DOHH2 (cell line): Measurements from ENCODE around the gene YRDC.

Source experiments
- H3F3A ChIP-seq: fragments of 200-600 bp; sonication (generic), shearing (Covaris generic); 2 replicates; pipeline ENCODE4 v1.6.0; 2016; ENCODE audit warnings: antibody characterized with exemption, mild to moderate bottlenecking; ENCODE audit not compliant: control insufficient read depth, insufficient read depth
- H3K27ac ChIP-seq: fragments of 200-600 bp; sonication (generic); 2 replicates; pipeline ENCODE4 v1.5.1; 2014; ENCODE audit warnings: low read depth, mild to moderate bottlenecking, low read length, moderate library complexity
- H3K27me3 ChIP-seq: fragments of 200-600 bp; sonication (generic); 2 replicates; pipeline ENCODE4 v1.6.1; 2014; ENCODE audit warnings: mild to moderate bottlenecking, low read length, mixed read lengths; ENCODE audit not compliant: control insufficient read depth
- H3K36me3 ChIP-seq: fragments of 200-600 bp; sonication (generic); 2 replicates; pipeline ENCODE4 v1.6.1; 2014; ENCODE audit warnings: mild to moderate bottlenecking, low read length, moderate library complexity, mixed read lengths; ENCODE audit not compliant: control insufficient read depth
- H3K4me1 ChIP-seq: fragments of 200-600 bp; sonication (generic); 2 replicates; pipeline ENCODE4 v1.6.1; 2014; ENCODE audit warnings: mild to moderate bottlenecking, low read length, mixed read lengths; ENCODE audit not compliant: control insufficient read depth
- H3K4me2 ChIP-seq: fragments of 200-600 bp; sonication (generic); 2 replicates; pipeline ENCODE4 v1.6.0; 2014; ENCODE audit warnings: mild to moderate bottlenecking, low read length, moderate library complexity
- H3K4me3 ChIP-seq: fragments of 200-600 bp; sonication (generic); 2 replicates; pipeline ENCODE4 v1.5.1; 2014; ENCODE audit warnings: mild to moderate bottlenecking, low read length, mixed read lengths
- H3K79me2 ChIP-seq: fragments of 200-600 bp; sonication (generic); 2 replicates; pipeline ENCODE4 v1.6.1; 2014; ENCODE audit warnings: mild to moderate bottlenecking, low read length, mixed read lengths; ENCODE audit not compliant: control insufficient read depth
- H3K9me2 ChIP-seq: fragments of 200-600 bp; sonication (generic); replicated peaks from 2 replicates; pipeline ENCODE4 v1.6.1; 2014; ENCODE audit warnings: mild to moderate bottlenecking, low read length, mixed read lengths; ENCODE audit not compliant: control insufficient read depth
- H3K9me3 ChIP-seq: fragments of 200-600 bp; sonication (generic); 2 replicates; pipeline ENCODE4 v1.6.1; 2014; ENCODE audit warnings: antibody characterized with exemption, low read length, mixed read lengths; ENCODE audit not compliant: control insufficient read depth, insufficient read depth
- H4K20me1 ChIP-seq: fragments of 200-600 bp; sonication (generic); 2 replicates; pipeline ENCODE4 v1.6.0; 2014; ENCODE audit warnings: low read depth, mild to moderate bottlenecking, antibody characterized with exemption, low read length, moderate library complexity; ENCODE audit not compliant: control insufficient read depth, insufficient read depth
- EZH2phosphoT487 ChIP-seq: fragments of 200-600 bp; sonication (generic); IDR thresholded peaks from 2 replicates; pipeline ENCODE4 v1.6.1; 2017; ENCODE audit warnings: borderline replicate concordance, mild to moderate bottlenecking, antibody characterized with exemption, low read length, moderate library complexity, mixed read lengths
- TF ChIP-seq, protein P1 (sequence below): fragments of 200-600 bp; sonication (generic); IDR thresholded peaks from one replicate; pipeline ENCODE4 v1.5.1; 2014; ENCODE audit warnings: antibody characterized with exemption, mild to moderate bottlenecking, low read depth, low read length; ENCODE audit not compliant: poor library complexity, severe bottlenecking

YRDC gene

DNA sequence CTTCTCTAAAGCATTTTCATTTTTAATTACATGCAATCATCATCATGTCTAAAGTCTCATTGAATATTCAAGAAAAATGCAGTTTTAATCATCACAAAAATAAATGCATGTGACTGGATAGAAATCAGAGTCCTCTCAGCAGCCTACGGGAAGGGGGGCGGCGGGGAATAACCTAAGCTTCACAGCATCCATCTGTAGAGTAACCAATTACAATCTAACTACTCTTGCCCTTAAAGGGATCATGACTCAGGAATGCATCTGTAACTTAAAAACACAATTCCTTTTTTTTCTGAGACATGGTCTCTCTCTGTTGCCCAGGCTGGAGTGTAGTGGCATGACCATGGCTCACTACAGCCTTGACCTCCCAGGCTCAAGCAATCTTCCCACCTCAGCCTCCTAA is 28.8 kb upstream of the YRDC start:
- Histone ChIP-seq H3F3A (no peaks in the 10 kb centered on the region), H4K20me1 (no peaks in the 10 kb centered on the region), H3K4me1 (no peaks in the 10 kb centered on the region), H3K27me3 (no peaks in the 10 kb centered on the region), H3K9me2 (no peaks in the 10 kb centered on the region), H3K27ac (no peak overlapping the region), H3K36me3 (peaks cover 75% of the 10 kb centered on the region), H3K4me3 (no peak overlapping the region), H3K9me3 (no peaks in the 10 kb centered on the region), H3K4me2 (no peak overlapping the region), H3K79me2 (no peaks in the 10 kb centered on the region; the same call in 1 of the 2 replicates)
- TF ChIP-seq EZH2phosphoT487: no peak
- TF ChIP-seq, protein P1, sequence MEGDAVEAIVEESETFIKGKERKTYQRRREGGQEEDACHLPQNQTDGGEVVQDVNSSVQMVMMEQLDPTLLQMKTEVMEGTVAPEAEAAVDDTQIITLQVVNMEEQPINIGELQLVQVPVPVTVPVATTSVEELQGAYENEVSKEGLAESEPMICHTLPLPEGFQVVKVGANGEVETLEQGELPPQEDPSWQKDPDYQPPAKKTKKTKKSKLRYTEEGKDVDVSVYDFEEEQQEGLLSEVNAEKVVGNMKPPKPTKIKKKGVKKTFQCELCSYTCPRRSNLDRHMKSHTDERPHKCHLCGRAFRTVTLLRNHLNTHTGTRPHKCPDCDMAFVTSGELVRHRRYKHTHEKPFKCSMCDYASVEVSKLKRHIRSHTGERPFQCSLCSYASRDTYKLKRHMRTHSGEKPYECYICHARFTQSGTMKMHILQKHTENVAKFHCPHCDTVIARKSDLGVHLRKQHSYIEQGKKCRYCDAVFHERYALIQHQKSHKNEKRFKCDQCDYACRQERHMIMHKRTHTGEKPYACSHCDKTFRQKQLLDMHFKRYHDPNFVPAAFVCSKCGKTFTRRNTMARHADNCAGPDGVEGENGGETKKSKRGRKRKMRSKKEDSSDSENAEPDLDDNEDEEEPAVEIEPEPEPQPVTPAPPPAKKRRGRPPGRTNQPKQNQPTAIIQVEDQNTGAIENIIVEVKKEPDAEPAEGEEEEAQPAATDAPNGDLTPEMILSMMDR: no peak

DNA sequence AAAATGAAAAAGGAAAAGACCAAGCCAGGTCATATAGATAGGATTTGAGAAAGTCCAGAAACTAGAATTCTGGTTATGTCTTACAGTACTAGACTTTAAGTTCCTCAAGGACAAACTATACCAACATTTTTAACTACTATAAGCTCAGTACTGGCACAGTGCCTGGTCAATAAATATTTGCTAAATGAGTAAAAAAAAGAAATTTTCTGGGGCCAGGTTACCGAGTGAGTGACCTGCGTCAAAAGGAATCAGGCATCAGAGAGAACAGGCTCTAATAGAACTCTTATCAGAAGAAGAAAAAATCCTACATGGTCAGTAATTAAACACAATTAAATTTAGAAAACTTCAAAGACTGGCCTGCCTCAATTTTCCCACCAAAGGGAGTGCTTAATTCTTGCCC is 23.8 kb upstream of the YRDC start:
- no peak overlapping the region for H3K4me2 ChIP-seq
- H3K27me3 ChIP-seq: no peaks in the 10 kb centered on the region
- H3F3A ChIP-seq: no peaks in the 10 kb centered on the region
- no peak for TF ChIP-seq EZH2phosphoT487
- TF ChIP-seq, protein P1: no peak
- peaks cover 65% of the 10 kb centered on the region for H3K36me3 ChIP-seq
- no peaks in the 10 kb centered on the region for H3K79me2 ChIP-seq
- H3K4me1 ChIP-seq: no peaks in the 10 kb centered on the region
- no peaks in the 10 kb centered on the region for H4K20me1 ChIP-seq
- no peak overlapping the region for H3K27ac ChIP-seq
- no peaks in the 10 kb centered on the region for H3K9me3 ChIP-seq
- no peaks in the 10 kb centered on the region for H3K9me2 ChIP-seq
- no peak overlapping the region for H3K4me3 ChIP-seq

DNA sequence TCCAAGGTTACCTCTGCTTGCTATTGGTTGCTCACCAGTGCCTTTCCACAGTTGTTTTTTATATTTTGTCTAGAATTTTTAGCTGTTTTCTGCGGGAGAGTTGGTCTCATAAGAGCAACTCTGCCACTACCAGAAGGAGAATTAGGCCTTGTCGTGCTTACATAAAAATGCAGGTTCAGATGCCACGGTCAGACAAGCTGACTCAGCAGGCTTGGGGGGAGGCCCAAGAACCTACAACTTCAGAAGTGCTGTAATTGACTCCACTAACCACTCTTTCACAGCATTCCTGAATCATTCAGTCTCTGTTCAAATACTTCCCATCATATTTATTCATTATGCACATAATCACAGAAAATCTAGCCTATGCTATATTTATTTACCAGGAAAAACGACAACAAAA is 23.1 kb upstream of the YRDC start:
- TF ChIP-seq EZH2phosphoT487: no peak
- TF ChIP-seq, protein P1: no peak
- no peaks in the 10 kb centered on the region for H3K9me3 ChIP-seq
- no peak overlapping the region for H3K4me2 ChIP-seq
- no peaks in the 10 kb centered on the region for H4K20me1 ChIP-seq
- no peaks in the 10 kb centered on the region for H3K27me3 ChIP-seq
- H3K4me1 ChIP-seq: no peaks in the 10 kb centered on the region
- H3K36me3 ChIP-seq: peaks cover 62% of the 10 kb centered on the region
- no peak overlapping the region for H3K4me3 ChIP-seq
- H3K79me2 ChIP-seq: no peaks in the 10 kb centered on the region
- no peaks in the 10 kb centered on the region for H3K9me2 ChIP-seq
- no peaks in the 10 kb centered on the region for H3F3A ChIP-seq
- H3K27ac ChIP-seq: no peak overlapping the region
